Uterus (tissue), 4 donors: ENCODE data around the gene THRB. TPM values are rescaled to one million over a fixed set of nuclear protein-coding genes. Genes with fewer than 3 reads are reported as not detected.

Experiments used
- DNase-seq, 2 donors: peaks; one replicate each; pipeline ENCODE4 v3.0.0-alpha.2; 2019 to 2020
- H3K27ac ChIP-seq, 2 donors: fragments of 200-600 bp; sonication (generic); 1 replicate in 1 of 2; 2 replicates in 1 of 2; pipeline ENCODE4 v1.5.1; 2016 to 2018
- H3K27me3 ChIP-seq, 2 donors: fragments of 200-600 bp; sonication (generic); one replicate each; pipeline ENCODE4 v1.5.1; 2018 to 2019; ENCODE audit warnings: control low read depth in 1 of 2
- H3K36me3 ChIP-seq, 2 donors: fragments of 200-600 bp; sonication (generic); one replicate each; pipeline ENCODE4 v1.5.1; 2019; ENCODE audit warnings: control low read depth in 1 of 2
- H3K4me1 ChIP-seq, 2 donors: fragments of 200-600 bp; sonication (generic); one replicate each; pipeline ENCODE4 v1.5.1; 2018 to 2019; ENCODE audit warnings: control low read depth in 1 of 2
- H3K4me3 ChIP-seq, 2 donors: fragments of 200-600 bp; sonication (generic); 1 replicate in 1 of 2; 2 replicates in 1 of 2; pipeline ENCODE4 v1.5.1; 2018 to 2019; ENCODE audit warnings: mild to moderate bottlenecking in 1 of 2
- H3K9me3 ChIP-seq, 2 donors: fragments of 200-600 bp; sonication (generic); one replicate each; pipeline ENCODE4 v1.5.1; 2019; ENCODE audit warnings: control low read depth in 1 of 2
- CTCF ChIP-seq, 4 experiments: fragments of 200-600 bp in 2 of 4; fragments of 450-650 bp in 2 of 4; sonication (generic) in 2 of 4; IDR thresholded peaks; one replicate each; pipeline ENCODE4 v1.5.1; 2016 to 2019; ENCODE audit warnings: antibody characterized with exemption in 4 of 4, mild to moderate bottlenecking in 2 of 4, moderate library complexity in 1 of 4
- POLR2A ChIP-seq, 2 donors: fragments of 450-650 bp; IDR thresholded peaks; one replicate each; pipeline ENCODE4 v1.6.1; 2016; ENCODE audit warnings: antibody characterized with exemption in 2 of 2, mild to moderate bottlenecking in 1 of 2, moderate library complexity in 1 of 2
- intact Hi-C: fragments of 100-400 bp; cut with DNase I; formaldehyde crosslinking; loops from one replicate; pipeline ENCODE4 v1.15.1; 2023; ENCODE audit warnings: low total_unique reads
- total RNA-seq, 4 donors: library from RNA; depleted of rRNA in 3 of 4; stranded (reverse); fragments of >200 nt in 3 of 4; gene quantifications; one replicate each; pipeline versions ENCODE4 v1.1.0 to v1.2.4, GENCODE V29; 2014 to 2023
- donor health status: DM: yes; HTN: yes; CAD: no.

Gene THRB
- total RNA-seq, 4 donors from 2014 or later: 4.6 to 38.2 (median 17.3) TPM

- H3K9me3 ChIP-seq: no peaks in the 10 kb centered on the region
- no peak for DNase-seq
- H3K4me3 ChIP-seq: no peak overlapping the region
- intact Hi-C loops: no loop called here
- H3K4me1 ChIP-seq: no peaks in the 10 kb centered on the region
- H3K27ac ChIP-seq: peak overlapping the region in 1 of 2 donors; percentile 23
- TF ChIP-seq POLR2A (IDR thresholded peaks at IDR 0.05) (no peak), CTCF (IDR thresholded peaks at IDR 0.05) (no peak)
- H3K36me3 ChIP-seq: no peaks in the 10 kb centered on the region
- no peaks in the 10 kb centered on the region for H3K27me3 ChIP-seq
Measured at GRCh38 chr3:24377218-24377993, 117.2 kb downstream of the THRB start.

- Histone ChIP-seq H3K27ac (peak overlapping the region; percentile 14 to 23), H3K27me3 (no peaks in the 10 kb centered on the region), H3K4me1 (no peaks in the 10 kb centered on the region), H3K36me3 (no peaks in the 10 kb centered on the region), H3K4me3 (no peak overlapping the region), H3K9me3 (no peaks in the 10 kb centered on the region)
- intact Hi-C loops: no loop called here
- TF ChIP-seq POLR2A (IDR thresholded peaks at IDR 0.05): no peak
- no peak for TF ChIP-seq CTCF (IDR thresholded peaks at IDR 0.05)
- no peak for DNase-seq
Measured at GRCh38 chr3:24375947-24376384, 118.7 kb downstream of the THRB start.

GRCh38 chr3:24374801-24375200 lies 119.8 kb downstream of the THRB start:
- Histone ChIP-seq H3K27ac (no peak overlapping the region), H3K36me3 (no peaks in the 10 kb centered on the region), H3K4me3 (no peak overlapping the region), H3K4me1 (no peaks in the 10 kb centered on the region), H3K27me3 (no peaks in the 10 kb centered on the region), H3K9me3 (no peaks in the 10 kb centered on the region)
- no peak for DNase-seq
- TF ChIP-seq POLR2A (IDR thresholded peaks at IDR 0.05): no peak
- TF ChIP-seq CTCF (IDR thresholded peaks at IDR 0.05): no peak
- intact Hi-C loops: no loop called here

- Histone ChIP-seq H3K4me1 (peaks cover 0 to 3% of the 10 kb centered on the region in 2 donors), H3K27ac (no peak overlapping the region)
- no peak for DNase-seq
Measured at GRCh38 chr3:24373198-24373959, 121.3 kb downstream of the THRB start.

More at GRCh38 chr3:24373198-24373959, 121.3 kb downstream of the THRB start:
- TF ChIP-seq POLR2A (IDR thresholded peaks at IDR 0.05) (no peak), CTCF (IDR thresholded peaks at IDR 0.05) (no peak)
- Histone ChIP-seq H3K4me3 (no peak overlapping the region), H3K9me3 (no peaks in the 10 kb centered on the region), H3K27me3 (no peaks in the 10 kb centered on the region), H3K36me3 (no peaks in the 10 kb centered on the region)
- intact Hi-C loops: no loop called here
